ENCODE results near the gene ELFN2.

- no peak for TF ChIP-seq POLR2A (IDR thresholded peaks at IDR 0.05)
- TF ChIP-seq CTCF (IDR thresholded peaks at IDR 0.05) = no peak
Observed at GRCh38 chr22:37462983-37463382, 35.7 kb upstream of the ELFN2 start.

Measured in right lobe of liver (tissue), 4 donors.